Body of pancreas (tissue), 4 donors: ENCODE results near the gene FAM83G. TPM values are rescaled to one million over a fixed set of nuclear protein-coding genes. Genes with fewer than 3 reads are reported as not detected.

Source experiments
- ATAC-seq: fragments of 150-250 bp; one replicate; pipeline ENCODE4 v1.9.1; 2016
- DNase-seq, 4 donors: peaks; one replicate each; pipeline ENCODE4 v3.0.0-alpha.2; 2019
- H3K27ac ChIP-seq, 4 donors: fragments of 200-600 bp; sonication (generic); 1 replicate in 3 of 4; 2 replicates in 1 of 4; pipeline versions ENCODE4 v1.5.1 to v1.6.1; 2016 to 2019; ENCODE audit warnings: mild to moderate bottlenecking in 1 of 4, mixed read lengths in 1 of 4, moderate library complexity in 1 of 4
- H3K27me3 ChIP-seq, 2 donors: fragments of 200-600 bp; sonication (generic); one replicate each; pipeline ENCODE4 v1.6.0; 2016; ENCODE audit warnings: mild to moderate bottlenecking in 1 of 2
- H3K36me3 ChIP-seq, 2 donors: fragments of 200-600 bp; sonication (generic); replicated peaks in 1 of 2; 2 replicates each; pipeline ENCODE4 v1.5.1; 2016; ENCODE audit warnings: low read depth in 2 of 2; ENCODE audit not compliant: insufficient read depth in 1 of 2
- H3K4me1 ChIP-seq: fragments of 200-600 bp; sonication (generic); one replicate; pipeline ENCODE4 v1.6.0; 2016
- H3K4me3 ChIP-seq, 2 donors: fragments of 200-600 bp; sonication (generic); 1 replicate in 1 of 2; 2 replicates in 1 of 2; pipeline ENCODE4 v1.5.1; 2016 to 2019
- H3K9me3 ChIP-seq, 3 donors: fragments of 200-600 bp; sonication (generic); 1 replicate in 2 of 3; 2 replicates in 1 of 3; pipeline ENCODE4 v1.5.1; 2016
- CTCF ChIP-seq, 7 experiments: fragments of 450-650 bp in 4 of 7; fragments of 200-600 bp in 3 of 7; sonication (generic) in 3 of 7; IDR thresholded peaks; one replicate each; pipeline ENCODE4 v1.5.1; 2016 to 2019; ENCODE audit warnings: antibody characterized with exemption in 7 of 7
- POLR2A ChIP-seq, 3 donors: fragments of 450-650 bp; IDR thresholded peaks; one replicate each; pipeline ENCODE4 v1.6.1; 2016; ENCODE audit warnings: antibody characterized with exemption in 3 of 3, mild to moderate bottlenecking in 2 of 3
- WGBS, 2 donors: methylation state at CpG; one replicate each; pipeline ENCODE4 v1.1.5; 2017; 5-methylcytosine and 5-hydroxymethylcytosine counted together
- intact Hi-C: fragments of 100-400 bp; cut with DNase I; formaldehyde crosslinking; loops from one replicate; pipeline ENCODE4 v1.15.1; 2023
- total RNA-seq, 2 donors: library from RNA; depleted of rRNA; stranded (reverse); fragments of >200 nt; gene quantifications; one replicate each; pipeline ENCODE4 v1.1.0, GENCODE V29; 2016

FAM83G gene
- total RNA-seq, 2 donors from 2014 or later, result 11.4 to 16.5 TPM

GRCh38 chr17:18997650-18998196, 6.8 kb downstream of the FAM83G start:
- no peak for DNase-seq
- no peak for ATAC-seq
- H3K9me3 ChIP-seq, result no peaks in the 10 kb centered on the region
- no peaks in the 10 kb centered on the region for H3K27me3 ChIP-seq
- peak overlapping the region in 1 of 4 donors; percentile 14 for H3K27ac ChIP-seq
- WGBS, 2 donors, result 76 to 90% methylated on average over 4 to 6 of the region's 6 CpGs
- TF ChIP-seq CTCF (IDR thresholded peaks at IDR 0.05) (no peak), POLR2A (IDR thresholded peaks at IDR 0.05) (no peak)
- no peak overlapping the region for H3K4me3 ChIP-seq
- intact Hi-C loops, result no loop called here
- H3K36me3 ChIP-seq, result no peaks in the 10 kb centered on the region
- peaks cover 42% of the 10 kb centered on the region for H3K4me1 ChIP-seq

- Histone ChIP-seq H3K36me3 (no peaks in the 10 kb centered on the region), H3K4me1 (peaks cover 29% of the 10 kb centered on the region), H3K27me3 (no peaks in the 10 kb centered on the region), H3K27ac (no peak overlapping the region), H3K9me3 (no peaks in the 10 kb centered on the region), H3K4me3 (no peak overlapping the region)
- WGBS, 2 donors, result 96 to 100% methylated on average over 1 to 2 of the region's 2 CpGs
- intact Hi-C loops, result no loop called here
- ATAC-seq (no peak), DNase-seq (no peak)
- no peak for TF ChIP-seq POLR2A (IDR thresholded peaks at IDR 0.05)
- TF ChIP-seq CTCF (IDR thresholded peaks at IDR 0.05), result no peak
Observed at GRCh38 chr17:18996458-18996857, 8.1 kb downstream of the FAM83G start.

GRCh38 chr17:18995220-18995619, 9.3 kb downstream of the FAM83G start:
- TF ChIP-seq CTCF (IDR thresholded peaks at IDR 0.05) (no peak), POLR2A (IDR thresholded peaks at IDR 0.05) (no peak)
- no peaks in the 10 kb centered on the region for H3K9me3 ChIP-seq
- DNase-seq, result no peak
- no peak overlapping the region for H3K4me3 ChIP-seq
- peaks cover 17% of the 10 kb centered on the region for H3K4me1 ChIP-seq
- 95% methylated on average over 3 of the region's 3 CpGs for WGBS, 2 donors
- no peak overlapping the region for H3K27ac ChIP-seq
- H3K36me3 ChIP-seq, result no peaks in the 10 kb centered on the region
- no peaks in the 10 kb centered on the region for H3K27me3 ChIP-seq
- intact Hi-C loops, result no loop called here
- no peak for ATAC-seq

GRCh38 chr17:18994631-18995030, 9.9 kb downstream of the FAM83G start:
- Histone ChIP-seq H3K36me3 (no peaks in the 10 kb centered on the region), H3K27ac (no peak overlapping the region), H3K27me3 (no peaks in the 10 kb centered on the region), H3K4me1 (peaks cover 12% of the 10 kb centered on the region), H3K4me3 (no peak overlapping the region), H3K9me3 (no peaks in the 10 kb centered on the region)
- TF ChIP-seq POLR2A (IDR thresholded peaks at IDR 0.05), result no peak
- TF ChIP-seq CTCF (IDR thresholded peaks at IDR 0.05), result no peak
- 63 to 67% methylated on average over 1 of the region's 1 CpG for WGBS, 2 donors
- ATAC-seq (no peak), DNase-seq (no peak)
- intact Hi-C loops, result no loop called here

GRCh38 chr17:18993905-18994526, 10.5 kb downstream of the FAM83G start:
- WGBS, 2 donors, result 80 to 85% methylated on average over 13 to 16 of the region's 16 CpGs
- Histone ChIP-seq H3K27ac (no peak overlapping the region), H3K36me3 (no peaks in the 10 kb centered on the region), H3K27me3 (no peaks in the 10 kb centered on the region), H3K4me3 (no peak overlapping the region), H3K9me3 (no peaks in the 10 kb centered on the region), H3K4me1 (peaks cover 18% of the 10 kb centered on the region)
- intact Hi-C loops, result no loop called here
- DNase-seq (no peak), ATAC-seq (no peak)
- TF ChIP-seq POLR2A (IDR thresholded peaks at IDR 0.05) (no peak), CTCF (IDR thresholded peaks at IDR 0.05) (no peak)
